HL-60 (cell line): ENCODE data around the gene TMEM108.

Source experiments
- DNase-seq, 2 experiments: peaks; one replicate each; pipeline ENCODE4 v3.0.0-alpha.2; 2010 to 2020; ENCODE audit warnings: low read depth in 1 of 2, low spot score in 1 of 2
- H3K27ac ChIP-seq: fragments of 250-450 bp; sonication (Bioruptor Pico); replicated peaks from 2 replicates; pipeline ENCODE4 v1.5.1; 2020; ENCODE audit warnings: mild to moderate bottlenecking, moderate library complexity
- H3K27me3 ChIP-seq: fragments of 250-450 bp; sonication (Bioruptor Pico); 2 replicates; pipeline ENCODE4 v1.5.1; 2021; ENCODE audit warnings: mild to moderate bottlenecking, moderate library complexity; ENCODE audit not compliant: insufficient read depth, poor library complexity, severe bottlenecking
- H3K4me3 ChIP-seq: replicated peaks from 2 replicates; pipeline ENCODE4 v1.5.1; 2011; ENCODE audit warnings: mild to moderate bottlenecking, control low read depth, low read length; ENCODE audit not compliant: insufficient read depth
- CTCF ChIP-seq: IDR thresholded peaks from one replicate; pipeline ENCODE4 v1.5.1; 2011; ENCODE audit warnings: low read length, control low read depth, inconsistent platforms; ENCODE audit not compliant: insufficient read depth
- GABPA ChIP-seq: IDR thresholded peaks from 2 replicates; pipeline ENCODE4 v1.6.1; 2012; ENCODE audit warnings: low read depth
- POLR2AphosphoS5 ChIP-seq: IDR thresholded peaks from 2 replicates; pipeline ENCODE4 v1.6.1; 2012; ENCODE audit warnings: low read depth
- REST ChIP-seq: IDR thresholded peaks from 2 replicates; pipeline ENCODE4 v1.6.1; 2012; ENCODE audit warnings: low read depth; ENCODE audit not compliant: insufficient replicate concordance
- SPI1 ChIP-seq: IDR thresholded peaks from 2 replicates; pipeline ENCODE4 v1.6.1; 2012; ENCODE audit warnings: low read depth, mild to moderate bottlenecking, borderline replicate concordance

Gene TMEM108

GRCh38 chr3:133393691-133394474, 355.7 kb downstream of the TMEM108 start:
- TF ChIP-seq GABPA (no peak), REST (no peak), CTCF (no peak)
- Histone ChIP-seq H3K27me3 (no peaks in the 10 kb centered on the region), H3K4me3 (no peak overlapping the region), H3K27ac (no peak overlapping the region)
- no peak for DNase-seq

- H3K27ac ChIP-seq = no peak overlapping the region
- no peak overlapping the region for H3K4me3 ChIP-seq
- no peak for DNase-seq
- TF ChIP-seq REST (no peak), SPI1 (no peak), CTCF (no peak), GABPA (no peak), POLR2AphosphoS5 (no peak)
- no peaks in the 10 kb centered on the region for H3K27me3 ChIP-seq
Measured at GRCh38 chr3:133394561-133395311, 356.5 kb downstream of the TMEM108 start.

- DNase-seq = no peak
- TF ChIP-seq GABPA (no peak), REST (no peak), CTCF (no peak), SPI1 (no peak), POLR2AphosphoS5 (no peak)
- Histone ChIP-seq H3K27ac (no peak overlapping the region), H3K4me3 (no peak overlapping the region), H3K27me3 (no peaks in the 10 kb centered on the region)
Measured at GRCh38 chr3:133396906-133397305, 358.7 kb downstream of the TMEM108 start.
